Measurements from ENCODE around the gene LUC7L.

Gene LUC7L

DNA sequence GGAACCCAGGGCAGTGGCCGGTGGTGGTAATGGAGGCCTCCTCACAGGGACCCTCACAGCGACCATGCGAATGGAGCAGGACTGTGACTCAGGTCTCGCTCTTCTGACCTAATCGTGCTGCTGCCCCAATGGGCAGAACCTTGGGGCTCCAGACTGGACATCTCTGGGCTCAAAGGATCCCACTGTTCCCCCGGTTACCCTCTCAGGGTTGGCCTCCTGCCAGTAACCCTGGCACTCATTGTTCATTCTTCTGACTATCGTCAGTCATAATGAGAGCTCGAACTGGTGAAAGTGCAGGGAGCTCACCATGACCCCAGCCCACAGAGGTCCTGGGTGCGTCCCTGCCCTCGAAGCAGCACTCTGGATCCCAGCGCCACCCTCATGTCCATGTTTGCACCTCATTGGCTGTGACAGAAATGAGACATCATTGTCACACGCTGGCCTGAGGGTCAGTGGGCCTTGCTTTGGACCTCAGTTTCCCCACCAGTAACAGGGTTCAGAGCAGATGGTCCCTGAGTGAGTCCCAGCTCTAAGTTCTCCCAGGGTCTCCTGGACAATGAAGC lies 86.8 kb downstream of the LUC7L start:
- DNase-seq (ENCODE audit: low read depth in 2 of 2), result no peak

DNA sequence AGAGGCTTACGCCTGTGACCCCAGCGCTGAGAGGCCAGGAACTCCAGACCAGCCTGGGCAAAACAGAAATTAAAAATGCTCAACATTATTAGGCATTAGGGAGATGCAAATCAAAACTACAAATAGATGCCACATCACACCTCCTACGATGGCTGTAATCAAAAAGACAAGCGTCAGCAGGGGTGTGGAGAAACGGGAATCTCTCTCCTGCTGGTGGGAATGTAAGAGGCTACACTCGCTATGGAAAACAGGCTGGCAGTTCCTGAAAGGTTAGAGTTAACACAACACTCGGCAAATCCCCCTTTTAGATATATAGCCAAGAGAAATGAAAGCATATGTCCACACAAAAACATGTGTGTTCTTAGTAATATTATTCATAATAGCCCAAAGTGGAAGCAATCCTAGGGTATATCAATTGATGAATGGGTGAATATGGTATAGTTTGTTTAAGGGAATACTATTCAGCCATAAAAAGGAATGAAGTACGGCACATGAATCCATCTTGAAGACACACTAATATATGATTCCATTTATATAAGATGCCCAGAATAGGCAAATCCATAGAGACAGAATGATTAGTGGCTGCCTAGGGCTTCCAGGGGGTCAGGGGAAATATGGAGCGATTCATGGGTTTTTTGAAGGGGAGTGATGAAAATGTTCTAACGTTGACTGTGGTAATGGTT lies 88.9 kb downstream of the LUC7L start:
- no peak for DNase-seq (ENCODE audit: low read depth in 2 of 2)

Data from stimulated activated CD4-positive, alpha-beta T cell treated with anti-CD3 and anti-CD28 coated beads, Interleukin-4, amount 100 ng/mL, for 48 hours (primary cell).